Measurements from ENCODE around the gene CTLA4. TPM values are rescaled to one million over a fixed set of nuclear protein-coding genes. Genes with fewer than 3 reads are reported as not detected.

Gene CTLA4
- total RNA-seq, 1 donor from 2014 or later: 25.7 TPM

DNA sequence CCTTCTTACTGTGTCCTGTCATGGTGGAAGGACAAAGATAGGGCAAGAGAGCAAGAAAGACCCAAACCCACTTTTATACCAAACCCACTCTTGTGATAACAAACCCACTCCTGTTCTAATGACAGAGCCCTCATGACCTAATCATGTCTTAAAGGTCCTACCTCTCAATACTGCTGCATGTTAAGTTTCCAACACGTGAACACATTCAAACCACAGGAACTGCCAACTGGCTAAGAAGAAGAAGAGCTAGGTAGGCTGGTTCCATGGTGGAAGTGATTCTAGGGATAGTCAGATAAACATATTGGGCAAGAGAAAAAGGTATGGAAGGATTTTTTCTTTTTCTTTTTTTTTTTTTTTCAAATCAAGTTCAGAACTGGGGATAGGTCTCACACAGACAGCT, 22.0 kb downstream of the CTLA4 start:
- intact Hi-C loops (cut with micrococcal nuclease): no loop called here

DNA sequence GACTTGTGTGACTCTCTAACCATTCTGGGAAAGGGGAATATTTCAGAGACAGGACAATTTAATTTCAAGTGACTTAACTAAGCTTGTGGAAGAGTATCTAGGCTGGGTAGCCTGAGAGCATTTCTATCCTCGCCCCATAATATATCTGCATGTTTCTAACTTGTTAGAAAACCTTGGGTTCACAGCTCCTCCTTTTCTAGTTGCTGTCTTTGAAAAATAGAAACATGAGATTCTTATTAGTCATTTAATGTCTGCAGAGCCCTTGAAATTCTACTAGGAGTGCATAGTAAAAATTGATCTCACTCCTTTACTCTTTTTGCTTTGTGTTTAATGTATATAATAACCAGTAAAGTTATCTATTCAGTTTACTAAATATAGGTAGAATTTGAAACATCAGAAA, 22.4 kb downstream of the CTLA4 start:
- intact Hi-C loops (cut with micrococcal nuclease): no loop called here

DNA sequence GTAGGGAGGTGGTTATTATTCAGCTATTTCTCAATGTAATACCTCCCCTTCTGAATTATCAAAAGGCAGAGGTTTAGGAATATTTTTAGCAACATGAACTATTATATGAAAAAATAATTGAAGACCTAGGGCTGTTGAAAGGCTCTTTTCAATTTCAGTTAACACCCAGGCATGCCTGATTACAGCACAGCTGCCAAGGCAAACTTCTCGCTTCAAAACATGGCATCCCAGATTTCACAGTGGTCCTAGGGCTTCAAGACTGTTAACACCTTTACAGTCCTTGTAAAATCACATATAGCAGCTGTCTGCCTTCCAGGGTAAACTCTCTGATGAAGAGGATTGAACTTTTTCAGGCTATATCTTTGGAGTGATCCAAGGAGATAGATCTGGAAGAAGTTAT, 23.2 kb downstream of the CTLA4 start:
- intact Hi-C loops (cut with micrococcal nuclease): loop anchor here (1.0 kb wide), 1 partner anchor 34 kb away; no protein-coding TSS in a partner anchor

DNA sequence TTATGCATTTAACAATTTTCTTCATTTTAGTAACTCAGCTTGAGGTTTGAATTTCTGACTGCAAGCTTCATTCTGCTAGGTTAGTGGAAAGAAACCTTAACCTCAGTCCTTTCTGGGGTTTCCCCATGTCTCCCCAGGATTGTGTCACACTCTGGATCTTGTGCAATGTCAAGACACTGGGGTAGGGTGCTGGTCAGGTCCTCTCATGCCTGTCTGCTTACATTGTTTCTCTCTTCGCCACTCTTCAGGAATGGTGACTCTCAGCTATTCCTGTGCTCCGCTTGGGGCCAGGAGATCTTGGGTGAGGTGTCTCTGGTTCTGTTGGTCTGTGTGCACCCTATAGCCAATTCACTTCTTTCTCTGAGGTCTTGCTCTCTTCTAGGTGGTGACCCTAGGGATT, 23.9 kb downstream of the CTLA4 start:
- intact Hi-C loops (cut with micrococcal nuclease): loop anchor here (1.0 kb wide), 1 partner anchor 35 kb away; no protein-coding TSS in a partner anchor

DNA sequence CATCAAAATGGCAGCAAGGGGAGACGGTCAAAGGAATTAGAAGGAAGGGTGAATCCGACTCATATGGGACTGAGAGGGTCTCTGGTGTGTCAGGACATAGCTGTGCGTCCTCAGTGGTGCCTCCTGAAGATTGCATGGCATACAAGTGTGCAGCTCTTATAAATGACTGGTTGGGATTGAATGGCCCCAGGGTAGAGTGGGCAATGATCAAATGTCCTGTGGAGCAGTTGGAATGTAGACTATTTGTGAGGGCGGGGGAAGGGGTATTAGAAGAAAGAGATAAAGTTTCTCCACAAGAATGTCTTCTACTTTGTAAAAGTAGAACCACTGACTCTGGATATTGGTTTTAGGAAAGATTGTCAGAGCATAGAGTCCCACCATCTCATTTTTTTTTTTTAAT, 24.6 kb downstream of the CTLA4 start:
- intact Hi-C loops (cut with micrococcal nuclease): no loop called here

DNA sequence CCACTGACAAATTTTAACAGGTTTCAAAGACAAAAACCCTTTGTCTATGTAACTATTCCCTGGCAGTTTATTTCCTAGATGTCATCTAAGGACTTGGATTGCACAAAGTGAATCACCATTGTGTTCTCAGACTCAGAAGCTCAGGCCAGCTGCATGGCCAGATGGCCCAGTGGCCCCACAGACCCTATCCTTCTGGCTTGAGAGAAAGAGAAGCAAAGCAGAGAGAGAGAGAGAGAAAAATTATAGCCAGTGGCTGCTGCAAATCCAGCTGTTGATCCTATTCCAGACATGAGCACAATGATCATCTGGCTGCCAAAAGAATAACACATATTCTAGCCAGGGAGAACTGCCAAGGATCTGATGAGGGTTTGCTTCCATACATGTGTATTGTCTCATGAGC, 25.8 kb downstream of the CTLA4 start:
- intact Hi-C loops (cut with micrococcal nuclease): no loop called here

DNA sequence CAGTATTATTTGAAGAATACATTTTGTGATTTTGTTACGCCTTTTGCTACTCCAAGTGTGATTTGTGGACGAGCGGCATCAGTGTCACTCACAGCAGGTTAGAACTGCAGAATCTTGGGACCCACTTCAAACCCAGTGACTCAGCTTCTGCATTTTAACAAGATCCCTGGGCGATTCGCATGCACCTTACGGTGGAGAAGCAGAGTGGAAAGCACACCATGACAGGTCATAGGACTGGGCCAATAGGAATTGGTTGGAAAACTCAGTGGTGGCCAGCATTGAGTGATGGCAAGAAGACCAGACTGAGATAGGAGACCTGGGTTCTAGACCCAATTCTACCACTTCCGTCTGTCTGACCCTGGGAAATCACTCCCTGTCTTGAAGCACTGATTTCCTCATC, 26.3 kb downstream of the CTLA4 start:
- intact Hi-C loops (cut with micrococcal nuclease): loop anchor here (1.0 kb wide), 1 partner anchor 23 kb away; no protein-coding TSS in a partner anchor

- intact Hi-C loops (cut with micrococcal nuclease): loop anchor here (1.0 kb wide), 1 partner anchor 23 kb away; no protein-coding TSS in a partner anchor
Measured at GRCh38 chr2:203894262-203894661, 26.7 kb downstream of the CTLA4 start.

DNA sequence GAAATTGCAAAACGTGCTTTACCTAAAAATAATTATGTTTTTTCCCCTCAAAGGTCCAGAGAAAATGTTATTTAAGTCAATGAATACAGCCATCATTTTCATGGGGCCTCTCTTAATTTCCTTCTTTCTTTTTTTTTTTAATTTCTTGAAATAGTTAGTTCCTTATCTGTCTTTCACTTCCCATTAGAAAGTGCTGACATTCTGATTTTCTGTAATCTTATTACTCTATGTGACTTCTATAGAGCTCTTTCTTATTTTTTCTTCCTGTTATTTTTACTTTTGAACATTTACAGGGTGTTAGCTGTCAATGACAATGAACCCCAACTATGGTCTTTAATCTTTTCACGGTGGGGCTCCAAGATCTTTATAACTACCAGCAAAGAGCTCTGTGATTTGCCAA, 30.0 kb downstream of the CTLA4 start:
- intact Hi-C loops (cut with micrococcal nuclease): no loop called here

- intact Hi-C loops (cut with micrococcal nuclease): no loop called here
Measured at GRCh38 chr2:203898657-203899056, 31.1 kb downstream of the CTLA4 start.

DNA sequence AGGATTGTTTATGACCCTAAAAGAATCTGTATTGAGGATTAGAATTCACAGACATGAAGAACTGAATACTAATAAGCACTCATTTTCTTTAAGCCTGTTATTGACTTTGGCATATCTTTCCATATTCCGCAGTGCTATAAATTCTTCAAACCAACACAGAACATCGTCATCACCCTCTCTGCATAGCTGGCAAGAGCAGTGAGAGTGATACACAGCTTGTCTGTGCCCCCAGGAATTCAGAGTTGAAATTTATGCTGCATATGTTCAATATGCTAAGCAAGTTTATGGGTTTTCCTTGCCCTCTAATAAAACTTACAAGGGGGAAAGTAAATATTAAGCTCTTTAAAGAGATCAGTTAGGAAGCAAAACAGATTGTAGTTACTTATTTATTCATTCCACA, 32.7 kb downstream of the CTLA4 start:
- intact Hi-C loops (cut with micrococcal nuclease): no loop called here

DNA sequence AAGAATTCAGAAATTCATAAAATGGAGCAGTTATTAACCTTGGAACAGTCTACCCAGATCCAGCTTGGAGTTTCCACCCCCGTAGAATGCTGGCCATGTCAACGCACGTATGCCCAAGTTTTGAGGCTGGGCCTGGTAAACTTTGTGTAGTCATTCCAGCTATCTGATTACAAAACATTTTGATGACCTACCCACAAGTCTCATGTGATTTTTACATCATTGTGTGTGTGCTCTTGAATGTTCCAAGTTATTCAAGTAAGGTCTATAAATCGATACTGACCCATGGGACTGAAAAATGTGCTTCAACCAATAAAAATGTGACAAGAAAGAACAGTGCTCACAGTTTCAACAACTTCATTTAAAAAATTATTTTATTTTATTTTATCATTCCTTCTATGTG, 36.5 kb downstream of the CTLA4 start:
- intact Hi-C loops (cut with micrococcal nuclease): no loop called here

DNA sequence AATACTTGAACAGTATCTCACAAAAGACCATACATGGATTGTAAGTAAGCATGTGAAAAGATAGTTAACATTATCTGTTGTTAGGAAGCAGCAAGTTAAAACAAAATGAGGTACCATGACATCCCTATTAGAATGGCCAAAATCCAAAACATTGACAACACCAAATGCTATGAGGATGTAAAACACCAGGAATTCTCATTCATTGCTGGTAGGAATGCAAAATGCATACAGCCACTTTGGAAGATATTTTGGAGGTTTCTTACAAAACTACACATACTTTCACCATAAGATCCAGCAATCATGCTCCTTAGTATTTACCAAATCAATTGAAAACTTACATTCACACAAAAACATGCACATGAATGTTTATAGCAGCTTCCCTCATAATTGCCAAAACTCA, 38.1 kb downstream of the CTLA4 start:
- intact Hi-C loops (cut with micrococcal nuclease): loop anchor here (5.0 kb wide), 1 partner anchor 88 kb away; no protein-coding TSS in a partner anchor

DNA sequence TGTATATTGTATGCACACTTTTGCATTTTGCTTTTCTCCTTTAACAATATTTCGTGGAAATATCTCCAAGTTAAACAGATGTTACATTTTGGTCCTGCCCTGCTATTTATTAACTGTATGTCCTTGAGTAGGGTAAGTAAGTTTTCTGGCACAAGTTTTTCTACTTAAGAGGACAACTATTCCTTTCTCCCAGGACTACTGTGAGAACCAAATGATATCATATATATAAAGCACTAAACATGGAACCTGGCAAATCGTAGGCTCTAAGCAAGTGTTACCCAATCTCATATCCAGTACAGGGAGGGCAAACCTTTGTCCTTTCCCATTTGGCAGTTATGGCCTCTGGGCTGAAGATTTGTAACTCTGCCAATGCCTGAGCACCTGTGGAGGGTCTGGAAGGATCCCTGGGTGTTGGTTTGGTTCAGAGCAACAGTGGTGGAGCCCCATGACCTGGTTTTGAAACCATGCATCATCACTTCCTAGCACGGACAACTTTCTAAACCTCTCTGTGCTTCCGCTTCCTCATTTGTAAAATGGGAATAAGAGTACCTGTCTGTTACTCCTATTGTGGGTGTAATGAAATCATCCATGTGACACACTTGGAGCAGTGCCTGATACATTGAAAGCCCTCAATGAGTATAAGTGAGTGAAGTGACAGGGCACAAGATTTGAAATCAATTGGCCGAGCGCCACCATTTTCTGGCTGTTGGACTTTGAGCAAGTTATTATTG, 40.7 kb downstream of the CTLA4 start:
- intact Hi-C loops (cut with micrococcal nuclease): loop anchor here (5.0 kb wide), 1 partner anchor 91 kb away; no protein-coding TSS in a partner anchor

- intact Hi-C loops (cut with micrococcal nuclease): loop anchor here (1.0 to 5.0 kb wide), 4 partner anchors 37 to 424 kb away; no protein-coding TSS in a partner anchor
Measured at GRCh38 chr2:203908797-203909185, 41.2 kb downstream of the CTLA4 start.

GRCh38 chr2:203909261-203909967, 41.8 kb downstream of the CTLA4 start:
- intact Hi-C loops (cut with micrococcal nuclease): loop anchor here (1.0 to 5.0 kb wide), 4 partner anchors 38 to 425 kb away; no protein-coding TSS in a partner anchor

DNA sequence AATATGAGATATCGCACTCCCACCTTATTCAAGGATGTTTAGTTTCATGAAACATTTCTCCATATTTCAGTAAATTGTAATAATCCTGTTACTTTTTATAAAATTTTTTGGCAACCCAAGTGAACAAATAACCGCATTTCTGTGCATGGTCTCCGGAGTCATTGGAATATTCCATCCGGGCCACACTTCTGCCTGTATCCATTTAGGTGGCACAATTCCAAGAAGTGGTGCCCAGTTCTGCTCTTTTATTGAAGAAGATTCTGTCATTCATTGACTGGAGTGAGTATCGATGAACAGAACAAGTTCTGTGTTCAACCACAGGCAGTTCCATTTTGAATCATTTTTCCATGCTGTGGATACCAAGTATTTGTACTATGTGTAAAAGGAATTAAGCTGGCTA, 42.4 kb downstream of the CTLA4 start:
- intact Hi-C loops (cut with micrococcal nuclease): loop anchor here (1.0 to 5.0 kb wide), 5 partner anchors 39 to 1338 kb away; no protein-coding TSS in a partner anchor

DNA sequence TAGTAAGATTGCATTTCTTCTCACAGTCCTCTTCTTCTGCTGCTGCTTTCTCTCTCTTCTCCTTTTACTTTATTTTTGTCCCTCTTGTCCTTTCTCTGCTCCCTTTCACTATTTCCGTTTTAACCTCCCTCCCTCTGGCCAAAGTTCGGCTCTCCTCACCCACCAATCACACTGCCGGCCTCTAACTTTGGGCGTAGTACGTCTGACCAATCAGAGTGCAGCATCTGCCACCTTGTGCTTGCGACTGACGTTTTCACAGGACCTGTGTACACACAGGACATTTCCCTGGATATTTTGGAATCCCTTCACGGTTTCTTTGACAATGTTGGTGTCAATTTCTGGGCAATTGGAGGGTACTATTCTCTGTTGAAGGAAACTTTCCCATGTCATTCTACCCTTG, 46.4 kb downstream of the CTLA4 start:
- intact Hi-C loops (cut with micrococcal nuclease): loop anchor here (5.0 kb wide), 1 partner anchor 1342 kb away; no protein-coding TSS in a partner anchor

- intact Hi-C loops (cut with micrococcal nuclease): loop anchor here (5.0 kb wide), 1 partner anchor 1342 kb away; no protein-coding TSS in a partner anchor
Measured at GRCh38 chr2:203914546-203915182, 47.1 kb downstream of the CTLA4 start.

DNA sequence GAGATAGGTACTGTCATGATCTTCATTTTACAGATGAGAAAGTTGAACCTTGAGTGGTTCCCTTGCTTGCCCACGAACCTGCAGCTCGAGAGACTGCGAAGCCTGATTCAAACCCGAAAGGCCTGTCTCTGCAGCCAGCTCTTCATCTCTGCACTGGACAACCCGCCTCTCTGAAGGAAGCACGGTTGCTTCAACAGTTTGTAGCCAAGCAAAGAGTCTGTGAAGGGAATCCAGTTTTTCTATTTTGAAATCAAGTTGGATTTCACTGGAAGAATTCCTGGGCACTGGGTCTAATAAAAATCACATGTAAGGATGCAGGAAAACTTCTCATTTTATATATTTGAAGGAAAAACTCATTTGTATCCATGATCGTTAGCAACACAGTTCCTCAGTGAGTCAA, 47.7 kb downstream of the CTLA4 start:
- intact Hi-C loops (cut with micrococcal nuclease): no loop called here

DNA sequence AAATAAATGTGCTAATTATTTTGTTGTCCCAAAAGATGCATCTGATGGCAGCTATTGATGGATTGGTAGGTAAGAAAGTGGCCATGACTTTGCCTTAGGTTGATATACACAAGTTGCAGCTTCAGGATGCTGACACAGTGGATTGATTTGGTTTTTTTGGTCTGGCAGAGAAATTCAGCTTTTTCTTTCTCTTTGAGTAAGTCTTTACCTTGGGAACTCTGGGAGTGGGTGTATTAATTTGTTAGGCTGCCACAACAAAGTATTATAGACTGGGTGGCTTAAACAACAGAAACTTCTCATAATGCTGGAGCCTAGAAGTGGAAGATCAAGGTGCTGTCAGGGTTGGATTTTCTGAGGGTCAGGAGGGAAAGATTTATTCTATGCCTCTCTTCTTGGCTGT, 49.2 kb downstream of the CTLA4 start:
- intact Hi-C loops (cut with micrococcal nuclease): no loop called here

GRCh38 chr2:203918264-203918663, 50.7 kb downstream of the CTLA4 start:
- intact Hi-C loops (cut with micrococcal nuclease): no loop called here

Data from T-helper 2 cell treated with Interferon-gamma antibody and Interleukin-4, amounts not matched to agents 100 ng/mL and 5 ng/mL, for 36 hours (primary cell).